ENCODE measurements around the gene OGA.

The OGA gene

DNA sequence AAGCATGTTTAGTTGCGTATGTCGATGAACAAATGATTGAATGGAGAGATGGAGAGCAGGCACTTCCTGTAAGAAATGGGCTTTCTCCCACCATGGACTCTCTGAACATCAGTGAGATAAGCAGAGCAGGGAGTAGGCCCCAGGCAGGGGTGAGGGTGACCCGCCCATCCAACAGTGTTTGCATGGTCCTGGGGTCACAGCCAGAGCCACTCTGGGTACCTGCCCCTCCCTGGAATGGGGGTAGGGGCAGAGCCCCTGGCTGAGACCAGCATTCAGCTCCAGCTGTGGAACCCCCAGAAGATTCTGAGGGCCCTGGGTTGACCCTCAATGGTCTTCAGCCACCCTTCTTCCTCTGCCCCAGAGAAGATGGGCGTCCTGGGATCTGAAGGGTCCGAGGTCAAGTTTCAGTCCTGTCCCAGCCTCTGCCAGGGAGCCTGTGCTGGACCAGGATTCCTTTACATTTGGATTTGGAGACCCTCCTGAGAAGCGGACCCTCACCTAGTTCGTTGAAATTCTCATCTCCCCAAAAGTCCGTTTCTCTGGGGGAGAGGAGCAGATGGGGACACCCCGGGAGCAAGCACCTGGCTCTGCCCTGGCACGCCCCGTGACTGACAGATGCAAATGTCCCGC lies 40.0 kb downstream of the OGA start:
- DNase-seq (ENCODE audit: insufficient read length, low spot score) = no peak
- peak; percentile 70 for FAIRE-seq
- TF ChIP-seq TAF1 (IDR thresholded peaks at IDR 0.05; ENCODE audit: low read depth, low read length) (no peak), POLR2A (IDR thresholded peaks at IDR 0.05; ENCODE audit: low read depth, low read length) (no peak), POLR2AphosphoS5 (IDR thresholded peaks at IDR 0.05; ENCODE audit: low read depth, low read length) (no peak), PAX5 (IDR thresholded peaks at IDR 0.05; ENCODE audit: insufficient read depth, low read length, severe bottlenecking) (no peak), POU2F2 (IDR thresholded peaks at IDR 0.05; ENCODE audit: low read depth, low read length) (no peak), SPI1 (IDR thresholded peaks at IDR 0.05; ENCODE audit: low read depth, low read length) (no peak)

DNA sequence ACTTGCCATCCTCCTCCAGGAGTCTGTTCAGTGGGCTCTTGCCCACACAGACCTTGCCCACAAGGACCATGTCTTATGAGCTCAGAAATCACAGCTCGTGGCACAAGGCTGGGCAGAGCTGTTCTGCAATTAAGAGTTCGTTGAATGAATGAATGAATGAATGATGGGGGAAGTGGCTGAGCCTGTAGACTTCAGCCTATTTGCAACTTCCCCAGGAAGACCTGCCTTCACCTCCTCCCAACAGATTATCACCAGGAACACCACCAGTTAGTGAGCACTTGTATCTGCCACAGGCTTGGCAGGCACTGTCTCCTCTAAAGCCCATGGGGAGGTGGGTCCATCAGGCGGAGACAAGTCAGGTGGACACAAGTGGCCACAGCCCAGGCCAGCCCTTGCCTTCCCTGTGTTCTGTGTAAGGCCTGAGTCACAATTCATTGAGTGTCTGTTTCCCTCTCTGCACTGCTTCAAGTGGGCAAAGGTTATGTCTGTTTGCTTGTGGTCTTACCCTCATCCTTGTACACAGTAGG lies 40.6 kb downstream of the OGA start:
- TF ChIP-seq POU2F2 (IDR thresholded peaks at IDR 0.05; ENCODE audit: low read depth, low read length) (no peak), SPI1 (IDR thresholded peaks at IDR 0.05; ENCODE audit: low read depth, low read length) (no peak)
- FAIRE-seq (peak; percentile 23), DNase-seq (ENCODE audit: insufficient read length, low spot score) (no peak)

DNA sequence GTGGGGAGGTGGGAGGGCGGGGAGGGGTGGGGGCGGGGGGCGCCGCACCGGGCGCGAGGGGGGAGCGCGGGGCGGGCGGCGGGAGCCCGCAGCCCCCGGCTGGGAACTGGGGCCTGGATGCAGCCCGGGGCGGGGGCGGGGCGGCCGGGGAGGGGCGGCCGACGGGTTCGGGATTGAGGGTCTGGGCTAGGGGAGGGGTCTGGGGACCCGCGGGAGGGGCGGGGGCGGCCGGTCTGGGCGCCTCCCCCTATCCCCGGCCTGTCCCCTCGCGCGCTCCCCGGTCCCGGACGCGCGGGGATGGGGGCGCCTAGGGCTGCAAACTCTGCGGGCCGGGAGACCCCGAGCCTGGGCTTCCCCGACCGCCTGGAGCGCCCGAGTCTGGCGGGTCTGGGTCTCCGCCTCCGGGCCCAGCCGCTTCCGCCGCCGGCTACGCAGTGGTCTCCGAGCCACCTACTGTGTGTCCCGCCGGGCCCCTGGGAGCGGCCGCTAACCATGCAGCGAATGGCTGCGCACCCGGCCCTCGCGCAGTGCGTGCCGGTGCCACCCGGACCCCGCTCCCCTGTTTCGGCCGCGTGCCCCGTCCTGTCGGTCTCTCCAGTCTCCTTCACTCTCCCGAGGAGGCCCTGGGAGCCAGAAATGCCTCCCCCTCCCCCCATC lies 42.0 kb downstream of the OGA start:
- DNase-seq (ENCODE audit: insufficient read length, low spot score) = no peak
- TF ChIP-seq POLR2AphosphoS5 (IDR thresholded peaks at IDR 0.05; ENCODE audit: low read depth, low read length) (no peak), SPI1 (IDR thresholded peaks at IDR 0.05; ENCODE audit: low read depth, low read length) (no peak), POU2F2 (IDR thresholded peaks at IDR 0.05; ENCODE audit: low read depth, low read length) (no peak), TAF1 (IDR thresholded peaks at IDR 0.05; ENCODE audit: low read depth, low read length) (no peak), POLR2A (IDR thresholded peaks at IDR 0.05; ENCODE audit: low read depth, low read length) (no peak)
- FAIRE-seq = no peak

DNA sequence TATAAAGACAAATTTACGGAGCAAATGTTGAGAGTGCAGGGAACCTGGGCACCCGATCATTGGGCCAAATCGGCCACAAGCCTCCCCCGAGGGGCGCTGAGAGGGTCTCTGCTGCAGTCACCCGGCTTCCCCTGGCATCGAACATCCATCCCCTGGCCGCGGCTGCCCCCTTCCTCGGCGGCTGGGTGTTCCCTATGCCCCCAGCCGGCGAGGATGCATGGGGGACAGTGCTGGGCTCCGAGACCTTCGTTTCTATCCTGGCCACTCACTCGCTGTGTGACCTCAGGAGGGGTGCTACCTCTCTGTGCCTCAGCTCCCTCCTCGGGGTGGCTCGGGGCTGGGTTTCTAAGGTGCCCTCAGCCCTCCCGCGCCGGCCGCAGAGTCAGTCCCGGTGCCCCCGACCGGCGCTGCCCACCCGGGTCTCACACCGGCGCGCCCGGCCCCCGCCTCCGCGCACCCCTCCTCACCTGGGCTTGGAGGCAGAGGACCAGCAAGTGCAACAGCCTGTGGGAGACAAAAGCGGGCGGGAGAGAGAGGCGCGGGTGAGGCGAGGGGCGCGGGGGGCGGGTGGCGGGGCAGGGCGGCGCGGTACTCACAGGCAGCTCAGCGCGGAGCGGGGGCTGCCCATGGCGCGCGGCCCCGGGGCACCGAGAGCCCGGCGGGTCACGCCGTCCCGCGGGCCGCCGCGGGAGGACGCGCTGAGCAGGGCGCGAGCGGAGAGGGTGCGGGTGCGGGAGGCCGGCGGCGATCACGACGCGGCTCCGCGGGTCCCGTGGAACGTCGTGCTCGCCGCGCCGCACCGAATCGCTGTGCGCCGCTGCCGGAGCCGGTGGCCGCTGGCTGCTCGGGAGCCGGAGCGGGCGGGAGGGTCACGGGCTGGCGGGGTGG lies 42.7 kb downstream of the OGA start, which contains the start of gene FGF8:
Gene FGF8 (minus strand): TSS at position 842 of the 888 bp plus-strand sequence. CDS start 214 bp downstream, at position 628.
- DNase-seq (ENCODE audit: insufficient read length, low spot score) (no peak), FAIRE-seq (no peak)
- TF ChIP-seq TAF1 (IDR thresholded peaks at IDR 0.05; ENCODE audit: low read depth, low read length) (no peak), POLR2A (IDR thresholded peaks at IDR 0.05; ENCODE audit: low read depth, low read length) (no peak), PAX5 (IDR thresholded peaks at IDR 0.05; ENCODE audit: insufficient read depth, low read length, severe bottlenecking) (no peak), SPI1 (IDR thresholded peaks at IDR 0.05; ENCODE audit: low read depth, low read length) (no peak), POLR2AphosphoS5 (IDR thresholded peaks at IDR 0.05; ENCODE audit: low read depth, low read length) (no peak), POU2F2 (IDR thresholded peaks at IDR 0.05; ENCODE audit: low read depth, low read length) (no peak)

DNA sequence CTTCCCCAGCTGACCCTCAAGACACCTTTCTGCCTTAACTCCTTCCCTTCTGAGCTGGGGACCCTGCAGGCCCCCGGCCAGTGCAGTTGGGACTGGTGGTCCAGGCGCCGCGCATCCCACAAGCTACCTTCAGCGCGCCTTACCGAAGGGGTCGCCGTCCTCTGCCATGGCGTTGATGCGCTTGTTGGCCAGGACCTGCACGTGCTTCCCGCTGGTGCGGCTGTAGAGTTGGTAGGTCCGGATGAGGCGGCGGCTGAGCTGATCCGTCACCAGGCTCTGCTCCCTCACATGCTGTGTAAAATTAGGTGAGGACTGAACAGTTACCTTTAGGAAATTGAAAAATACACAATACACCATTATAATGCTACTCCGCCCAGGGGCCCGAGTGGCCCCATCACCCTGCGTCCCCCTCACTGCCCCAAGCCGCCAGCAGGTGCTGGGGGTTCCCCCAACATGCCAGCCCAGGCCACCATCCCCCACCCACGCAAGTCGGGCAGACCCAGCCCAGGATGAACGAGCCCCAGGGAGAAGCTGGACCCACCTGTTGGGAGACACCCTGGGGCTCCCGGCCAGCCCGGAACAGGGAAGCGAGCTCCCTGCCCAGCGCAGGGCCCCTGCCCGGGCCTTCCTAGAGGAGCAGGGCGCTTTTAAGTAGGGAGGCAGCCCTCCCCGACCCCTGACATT lies 43.5 kb downstream of the OGA start:
- FAIRE-seq (no peak), DNase-seq (ENCODE audit: insufficient read length, low spot score) (no peak)
- no peak for TF ChIP-seq TAF1 (IDR thresholded peaks at IDR 0.05; ENCODE audit: low read depth, low read length)
- no peak for TF ChIP-seq POLR2AphosphoS5 (IDR thresholded peaks at IDR 0.05; ENCODE audit: low read depth, low read length)
- no peak for TF ChIP-seq PAX5 (IDR thresholded peaks at IDR 0.05; ENCODE audit: insufficient read depth, low read length, severe bottlenecking)
- TF ChIP-seq POLR2A (IDR thresholded peaks at IDR 0.05; ENCODE audit: low read depth, low read length) = no peak
- TF ChIP-seq SPI1 (IDR thresholded peaks at IDR 0.05; ENCODE audit: low read depth, low read length) = no peak
- TF ChIP-seq POU2F2 (IDR thresholded peaks at IDR 0.05; ENCODE audit: low read depth, low read length) = no peak

DNA sequence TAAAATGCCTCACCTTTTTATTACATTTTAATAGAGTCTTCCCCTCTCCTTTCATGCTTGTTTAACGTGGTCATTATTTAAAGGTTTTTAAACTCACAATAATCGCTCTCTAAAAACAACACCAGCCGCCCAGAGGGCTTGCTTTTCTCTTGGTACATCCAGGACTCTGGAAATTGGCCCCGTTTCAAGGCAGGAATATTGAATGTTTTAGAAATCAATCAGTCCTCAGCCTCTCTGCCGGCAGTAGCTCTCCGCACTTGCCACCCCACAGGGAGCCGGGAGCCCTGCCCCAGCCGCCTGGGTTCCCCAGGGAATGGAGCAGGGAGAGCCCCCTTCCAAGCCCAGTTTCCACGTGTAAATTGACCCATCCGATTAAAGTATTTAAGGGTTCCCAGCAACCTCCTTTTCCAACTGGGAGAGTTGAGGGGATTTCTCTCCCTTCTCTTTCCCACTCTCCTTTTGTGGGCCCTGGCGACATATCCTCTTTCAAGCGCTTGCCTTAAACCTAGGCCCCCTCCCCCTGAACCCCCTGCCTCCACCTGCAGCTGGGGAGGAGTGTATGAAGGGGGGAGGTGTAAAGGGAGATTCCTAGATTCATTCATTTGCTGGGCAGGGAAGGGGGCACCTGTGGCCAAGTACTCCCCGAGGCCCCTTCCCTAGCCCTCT lies 44.2 kb downstream of the OGA start:
- TF ChIP-seq POLR2AphosphoS5 (IDR thresholded peaks at IDR 0.05; ENCODE audit: low read depth, low read length) (no peak), SPI1 (IDR thresholded peaks at IDR 0.05; ENCODE audit: low read depth, low read length) (no peak), POU2F2 (IDR thresholded peaks at IDR 0.05; ENCODE audit: low read depth, low read length) (no peak), POLR2A (IDR thresholded peaks at IDR 0.05; ENCODE audit: low read depth, low read length) (no peak), PAX5 (IDR thresholded peaks at IDR 0.05; ENCODE audit: insufficient read depth, low read length, severe bottlenecking) (no peak), TAF1 (IDR thresholded peaks at IDR 0.05; ENCODE audit: low read depth, low read length) (no peak)
- DNase-seq (ENCODE audit: insufficient read length, low spot score) = no peak
- FAIRE-seq = no peak

DNA sequence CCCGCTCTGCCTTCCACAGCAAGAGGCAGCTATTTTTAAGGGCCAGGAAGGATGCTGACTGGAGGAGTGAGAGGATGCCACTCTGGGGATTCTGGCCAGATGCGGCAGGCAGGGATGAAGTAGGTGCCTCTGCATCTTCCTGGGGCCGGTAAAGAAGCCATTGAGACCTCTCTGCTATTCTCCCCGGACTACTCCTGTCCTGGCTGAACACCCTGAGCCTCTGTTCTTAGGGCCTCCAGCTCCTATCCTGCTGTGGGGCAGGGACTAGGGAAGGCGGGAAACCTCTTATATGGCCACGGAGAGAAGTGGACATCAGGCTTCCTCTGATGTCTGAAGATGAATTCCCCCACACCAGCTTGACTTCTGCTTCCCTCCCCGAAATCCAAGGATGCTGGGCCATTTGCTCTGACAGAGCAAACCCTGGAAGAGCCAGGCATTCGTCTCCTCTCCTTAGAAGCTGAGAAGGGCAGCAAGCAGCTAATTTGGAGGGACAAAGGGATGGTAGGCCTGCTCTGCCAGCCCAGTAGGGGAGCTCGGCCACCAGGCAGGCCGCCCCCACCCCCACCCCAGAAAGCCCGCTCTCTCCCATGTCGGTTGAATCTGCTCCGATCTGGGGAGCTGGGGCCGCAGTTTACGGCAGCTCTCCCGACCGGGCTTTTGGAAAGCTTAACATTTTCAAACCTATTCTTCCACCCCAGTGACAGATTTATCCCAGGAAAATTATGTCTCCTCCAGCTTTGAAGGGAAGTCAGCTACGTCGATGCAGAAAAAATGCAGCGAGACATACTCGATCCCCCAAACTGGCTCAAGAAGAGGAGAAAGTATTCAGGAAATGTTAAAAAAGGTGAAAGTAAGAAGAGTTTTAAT lies 45.1 kb downstream of the OGA start:
- TF ChIP-seq POLR2AphosphoS5 (IDR thresholded peaks at IDR 0.05; ENCODE audit: low read depth, low read length) (no peak), PAX5 (IDR thresholded peaks at IDR 0.05; ENCODE audit: insufficient read depth, low read length, severe bottlenecking) (no peak), SPI1 (IDR thresholded peaks at IDR 0.05; ENCODE audit: low read depth, low read length) (no peak), POU2F2 (IDR thresholded peaks at IDR 0.05; ENCODE audit: low read depth, low read length) (no peak), TAF1 (IDR thresholded peaks at IDR 0.05; ENCODE audit: low read depth, low read length) (no peak), POLR2A (IDR thresholded peaks at IDR 0.05; ENCODE audit: low read depth, low read length) (no peak)
- FAIRE-seq (no peak), DNase-seq (ENCODE audit: insufficient read length, low spot score) (no peak)

Data from GM12891 (cell line).